Measurements from ENCODE around the gene SMIM36.
"Not testable (repeated sequence)": the region's sequence is repeated elsewhere in the genome, so short reads cannot be mapped to it uniquely, and the experiment has no call there.

GRCh38 chr17:55446004-55446403 lies 65.2 kb downstream of the SMIM36 start:
- not testable (repeated sequence) for TF ChIP-seq CTCF (IDR thresholded peaks at IDR 0.05; ENCODE audit: low read length); EZH2 (optimal IDR thresholded peaks at IDR 0.05; ENCODE audit: low read depth, low read length); EZH2phosphoT487 (IDR thresholded peaks at IDR 0.05; ENCODE audit: low read length)
